ENCODE data around the gene ITGA11. TPM values are rescaled to one million over a fixed set of nuclear protein-coding genes. Genes with fewer than 3 reads are reported as not detected.

Gene ITGA11
- total RNA-seq, 1 donor, result 0.27 TPM

- no peak for DNase-seq (ENCODE audit: low read depth in 2 of 3, low spot score in 2 of 3)
Measured at GRCh38 chr15:68336516-68336915, 95.4 kb downstream of the ITGA11 start.

DNA sequence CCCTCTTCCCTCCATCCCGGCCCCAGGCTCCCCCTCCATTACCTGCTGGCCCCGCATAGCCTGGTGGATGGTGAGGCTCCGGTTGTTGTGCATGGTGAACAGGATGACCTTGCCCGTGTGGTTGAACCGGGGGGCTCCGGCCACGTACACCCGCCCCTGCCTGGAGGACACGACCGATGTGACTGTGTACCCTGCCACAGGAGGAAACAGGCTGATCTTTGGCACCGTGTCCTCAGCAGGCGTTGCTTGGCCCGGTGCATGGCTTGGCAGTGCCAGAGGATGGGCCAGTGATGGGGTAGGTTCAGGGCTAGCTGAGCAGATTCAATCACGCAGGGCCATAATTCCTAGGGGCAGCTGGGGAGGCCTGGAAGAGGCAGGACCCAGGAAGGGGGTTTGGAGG, 96.3 kb downstream of the ITGA11 start:
- DNase-seq (ENCODE audit: low read depth in 2 of 3, low spot score in 2 of 3), result no peak

DNA sequence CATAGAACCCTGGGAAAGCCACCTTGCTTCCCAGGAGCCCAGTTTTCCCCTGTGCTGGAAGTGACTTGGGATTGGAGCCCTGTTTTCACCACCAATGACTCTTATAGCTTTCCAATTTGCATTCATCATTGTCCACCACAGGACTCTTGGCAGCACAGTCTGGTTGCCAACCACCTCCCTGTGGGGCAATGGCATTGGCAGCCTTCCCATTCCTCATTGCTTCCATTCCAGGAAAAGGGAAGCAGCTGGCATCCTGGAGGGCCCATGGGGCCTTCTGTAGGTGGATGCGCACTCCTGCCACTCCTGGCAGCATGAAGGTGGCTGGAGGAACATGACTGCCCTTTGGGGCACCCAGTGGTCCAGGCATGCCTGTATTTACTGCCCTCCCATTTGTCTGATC, 96.7 kb downstream of the ITGA11 start:
- no peak for DNase-seq (ENCODE audit: low read depth in 2 of 3, low spot score in 2 of 3)

GRCh38 chr15:68334661-68335124, 97.3 kb downstream of the ITGA11 start:
- no peak for DNase-seq (ENCODE audit: low read depth in 2 of 3, low spot score in 2 of 3)

GRCh38 chr15:68333775-68334470, 98.0 kb downstream of the ITGA11 start:
- DNase-seq (ENCODE audit: low read depth in 2 of 3, low spot score in 2 of 3), result no peak

DNA sequence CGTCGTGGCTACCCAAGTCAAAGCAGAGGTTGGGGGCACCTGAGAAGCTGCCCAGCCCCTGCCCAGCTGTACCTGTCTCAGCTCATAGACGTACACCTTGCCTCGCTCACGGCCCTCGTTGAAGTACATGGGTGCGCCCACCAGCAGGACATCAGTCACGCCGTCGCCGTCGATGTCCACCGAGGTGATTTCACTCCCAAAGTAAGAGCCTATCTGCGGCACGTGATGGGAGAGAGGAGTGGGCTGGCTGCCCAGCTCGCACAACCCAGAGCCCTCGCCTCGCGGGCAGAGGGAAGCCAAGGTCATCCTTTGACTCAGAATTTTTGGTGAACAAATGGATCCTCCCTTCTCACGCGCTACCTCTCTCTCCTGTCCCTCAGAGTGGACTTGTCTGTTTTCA, 99.7 kb downstream of the ITGA11 start:
- no peak for DNase-seq (ENCODE audit: low read depth in 2 of 3, low spot score in 2 of 3)

DNA sequence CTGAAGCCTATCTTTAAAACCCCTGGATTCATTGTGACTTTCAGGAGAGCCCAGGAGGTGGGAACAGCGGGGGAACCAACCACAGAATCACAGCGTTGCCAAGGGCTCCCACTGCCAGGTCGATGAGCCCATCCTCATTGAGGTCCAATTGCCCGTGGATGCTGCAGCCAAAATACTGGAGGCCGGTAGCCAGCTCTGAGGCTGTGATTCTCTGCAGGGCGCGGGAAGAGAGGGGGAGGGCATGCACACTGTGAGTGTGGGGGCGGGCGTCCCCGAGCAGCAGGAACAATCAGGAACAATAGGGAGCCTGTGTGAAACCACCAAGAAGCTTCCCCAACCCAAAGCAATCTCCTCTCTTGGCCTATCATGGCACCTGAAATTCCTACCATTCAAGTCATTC, 101.1 kb downstream of the ITGA11 start:
- no peak for DNase-seq (ENCODE audit: low read depth in 2 of 3, low spot score in 2 of 3)

DNA sequence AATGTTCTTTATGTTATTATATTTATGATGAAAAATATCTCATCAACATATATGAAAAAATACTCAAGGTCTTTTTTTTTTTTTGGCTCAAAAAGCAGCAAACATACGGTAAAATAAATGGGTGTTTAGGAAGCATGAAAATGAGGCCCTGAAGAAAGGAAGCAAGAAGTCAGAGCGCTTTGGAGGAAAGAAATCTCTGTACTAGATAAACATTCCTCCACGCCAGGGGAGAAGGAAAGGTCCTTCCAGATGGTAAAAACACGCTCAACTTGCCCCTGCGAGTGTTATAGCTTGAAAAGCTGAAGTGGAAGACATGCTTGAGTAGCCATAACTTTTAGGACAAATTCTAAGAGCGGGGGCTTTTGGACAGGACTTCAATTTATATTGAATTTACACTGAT, 101.5 kb downstream of the ITGA11 start:
- DNase-seq (ENCODE audit: low read depth in 2 of 3, low spot score in 2 of 3), result no peak

DNA sequence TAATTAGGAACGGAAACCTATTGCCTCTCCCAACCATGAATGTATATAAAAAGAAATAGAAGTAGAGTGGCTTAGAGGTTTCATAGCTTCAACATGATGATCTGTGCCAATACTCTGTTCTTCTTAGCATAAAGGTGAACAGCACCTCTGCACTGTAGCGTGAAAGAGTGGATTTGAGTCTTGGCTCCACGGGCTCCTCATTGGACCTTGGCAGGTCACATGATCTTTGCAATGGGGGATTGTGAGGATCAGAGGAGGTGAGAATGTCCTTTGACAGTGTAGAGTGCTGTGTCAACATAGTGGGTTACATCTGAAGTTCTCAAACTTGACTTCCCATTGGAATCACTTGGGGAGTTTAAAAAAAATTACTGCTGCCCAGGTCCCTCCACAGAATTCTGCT, 103.0 kb downstream of the ITGA11 start:
- no peak for DNase-seq (ENCODE audit: low read depth in 2 of 3, low spot score in 2 of 3)

- DNase-seq (ENCODE audit: low read depth in 2 of 3, low spot score in 2 of 3), result no peak
Measured at GRCh38 chr15:68328443-68328842, 103.5 kb downstream of the ITGA11 start.

DNA sequence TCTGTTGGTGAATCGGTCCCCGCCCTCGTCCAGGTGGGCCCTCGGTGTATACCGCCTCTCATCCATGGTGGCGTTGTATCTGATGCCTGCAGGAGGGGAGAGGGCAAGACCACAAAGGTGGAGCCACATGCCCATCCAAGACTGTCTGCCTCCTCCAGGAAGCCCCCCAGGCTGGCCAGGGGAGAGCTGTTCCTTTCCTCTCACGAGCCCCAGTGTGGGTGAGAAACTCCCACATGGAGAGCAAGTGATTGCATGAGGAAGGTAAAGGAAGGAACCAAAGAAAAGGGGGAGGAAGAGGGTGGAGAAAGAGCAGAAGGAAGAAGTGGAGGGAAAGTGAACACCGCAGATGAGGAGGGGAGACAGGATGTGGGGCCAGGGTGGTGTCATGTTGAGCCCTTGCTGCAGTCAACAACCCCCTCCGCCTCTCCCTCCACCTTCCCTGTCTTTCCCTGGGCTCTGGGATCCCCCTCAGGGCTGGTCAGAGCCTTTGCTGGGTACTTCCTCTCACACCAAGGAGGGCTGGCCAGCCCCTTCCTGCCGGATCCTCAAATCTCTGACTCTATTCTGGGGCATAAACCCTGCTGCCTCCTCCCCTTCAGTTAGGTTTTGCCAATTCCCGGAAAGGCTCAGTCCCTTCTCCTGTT, 105.1 kb downstream of the ITGA11 start:
- DNase-seq (ENCODE audit: low read depth in 2 of 3, low spot score in 2 of 3), result no peak

DNA sequence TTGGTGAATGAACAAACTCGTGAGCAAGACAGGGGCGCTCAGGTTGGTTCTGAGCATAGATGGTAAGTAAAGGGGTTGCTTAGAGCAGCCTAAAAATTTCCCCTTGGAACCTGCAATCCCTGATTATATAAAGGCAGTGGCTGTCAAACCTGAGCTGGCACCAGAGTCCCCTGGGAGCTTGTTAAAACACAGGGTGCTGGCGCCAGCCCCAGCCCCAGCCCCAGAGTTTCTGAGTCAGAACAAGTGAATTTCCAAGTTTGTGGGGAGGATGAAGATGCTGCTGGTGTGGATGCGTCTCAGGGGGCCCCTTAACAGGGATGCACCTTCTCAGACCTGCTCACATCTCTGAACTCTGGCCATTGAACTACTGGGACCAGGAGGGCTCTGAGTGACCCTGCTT, 106.2 kb downstream of the ITGA11 start:
- DNase-seq (ENCODE audit: low read depth in 2 of 3, low spot score in 2 of 3), result no peak

DNA sequence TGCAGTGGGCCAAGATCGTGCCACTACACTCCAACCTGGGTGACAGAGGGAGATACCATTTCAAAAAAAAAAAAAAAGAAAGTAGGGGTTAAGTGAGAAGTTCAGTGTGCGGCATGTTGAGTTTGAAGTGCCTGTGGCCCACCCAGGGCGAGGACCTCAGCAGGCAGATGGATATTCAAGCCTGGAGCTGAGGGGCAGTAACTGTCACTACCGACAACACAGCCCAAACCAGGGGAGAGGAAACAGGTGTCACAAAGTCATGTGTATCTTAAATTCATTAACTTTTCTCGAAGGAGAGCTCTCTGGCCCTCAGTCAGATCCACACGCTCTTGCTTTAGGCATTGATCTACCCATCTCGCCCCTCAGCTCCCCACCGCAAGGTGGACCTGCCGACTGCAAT, 109.2 kb downstream of the ITGA11 start:
- peak in 1 of 3 donors; percentile 52 for DNase-seq (ENCODE audit: low read depth in 2 of 3, low spot score in 2 of 3)

DNA sequence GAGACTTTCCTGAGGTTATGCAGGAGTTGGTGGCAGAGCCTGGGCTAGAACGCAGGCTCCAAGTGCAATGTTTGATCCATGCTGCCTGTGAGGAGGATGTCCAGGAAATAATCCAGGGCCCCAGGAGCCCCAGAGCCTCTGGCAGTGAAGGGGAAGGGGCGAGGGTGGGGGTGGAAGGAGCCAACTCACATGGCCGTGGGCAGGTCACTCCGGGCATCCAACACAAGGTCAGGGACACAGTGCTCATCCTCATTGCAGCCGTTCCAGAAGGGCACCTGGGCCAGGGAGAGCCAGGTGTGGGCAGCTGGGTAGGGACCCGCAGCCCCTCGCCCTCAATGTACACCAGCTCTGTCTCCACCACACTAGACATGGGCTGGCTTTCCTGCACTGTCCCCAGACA, 110.7 kb downstream of the ITGA11 start:
- DNase-seq (ENCODE audit: low read depth in 2 of 3, low spot score in 2 of 3), result no peak

DNA sequence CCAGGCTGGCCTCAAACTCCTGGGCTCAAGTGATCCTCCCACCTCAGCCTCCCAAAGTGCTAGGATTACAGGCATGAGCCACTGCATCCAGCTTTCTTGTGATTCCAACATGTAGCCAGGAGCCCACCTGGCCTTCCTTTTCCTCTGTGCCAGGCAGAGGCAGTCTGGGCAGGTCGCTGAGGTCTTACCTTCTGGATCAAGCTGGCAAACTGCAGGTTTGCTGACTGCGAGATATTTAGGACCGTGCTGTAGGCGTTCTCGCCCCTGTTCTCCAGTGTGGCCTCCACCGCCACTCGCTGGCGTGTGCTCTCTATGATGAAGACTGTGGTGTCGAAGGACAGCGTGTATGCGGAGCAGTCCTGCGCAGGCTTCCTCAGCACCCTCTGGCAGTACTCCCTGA, 112.0 kb downstream of the ITGA11 start:
- no peak for DNase-seq (ENCODE audit: low read depth in 2 of 3, low spot score in 2 of 3)

DNA sequence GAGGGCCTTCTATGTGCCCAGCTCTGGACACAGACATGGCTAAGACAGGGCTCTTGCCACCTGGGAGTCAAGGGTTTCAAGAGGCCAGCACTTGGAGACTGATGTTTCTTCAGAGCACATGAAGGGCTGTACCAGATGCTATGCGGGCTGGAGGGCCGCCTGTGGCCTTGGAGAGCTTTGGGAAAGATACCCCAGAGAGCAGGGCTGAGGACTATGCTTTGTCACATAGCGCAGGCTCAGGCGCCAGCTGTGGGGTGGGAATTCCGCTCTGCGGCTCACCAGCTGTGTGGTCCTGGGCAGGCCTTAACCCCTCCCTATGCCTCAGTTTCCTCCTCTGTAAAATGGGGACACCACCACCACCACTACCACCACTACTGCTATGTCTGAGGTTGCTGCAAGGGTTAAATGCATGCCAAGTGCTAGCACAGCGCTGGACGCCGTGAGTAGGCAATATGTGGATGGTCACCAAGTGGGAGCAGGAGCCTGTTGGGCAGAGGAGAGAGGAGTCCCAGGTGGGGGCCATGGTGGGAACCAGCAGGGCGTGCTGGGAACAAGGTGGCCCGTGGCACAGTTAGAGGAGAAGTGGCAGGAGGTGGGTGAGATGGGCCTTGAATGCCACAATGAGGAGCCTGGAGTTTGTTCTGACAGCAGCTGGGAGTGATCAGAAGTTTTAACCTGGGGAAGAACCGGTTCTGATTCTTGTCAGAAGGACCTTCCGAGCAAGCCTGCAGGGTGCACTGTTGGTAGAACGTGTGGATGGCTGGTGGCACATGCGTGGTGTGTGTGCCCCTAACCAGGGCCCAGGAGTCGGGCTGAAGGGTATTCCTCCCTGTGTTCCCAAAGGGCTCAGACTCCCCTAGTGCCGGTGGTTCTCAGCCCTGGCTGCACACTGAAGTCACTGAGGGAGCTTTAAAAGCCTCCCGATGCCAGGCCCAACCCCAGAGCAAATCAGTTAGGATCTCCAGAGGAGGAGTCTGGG, 112.7 kb downstream of the ITGA11 start:
- no peak for DNase-seq (ENCODE audit: low read depth in 2 of 3, low spot score in 2 of 3)

DNA sequence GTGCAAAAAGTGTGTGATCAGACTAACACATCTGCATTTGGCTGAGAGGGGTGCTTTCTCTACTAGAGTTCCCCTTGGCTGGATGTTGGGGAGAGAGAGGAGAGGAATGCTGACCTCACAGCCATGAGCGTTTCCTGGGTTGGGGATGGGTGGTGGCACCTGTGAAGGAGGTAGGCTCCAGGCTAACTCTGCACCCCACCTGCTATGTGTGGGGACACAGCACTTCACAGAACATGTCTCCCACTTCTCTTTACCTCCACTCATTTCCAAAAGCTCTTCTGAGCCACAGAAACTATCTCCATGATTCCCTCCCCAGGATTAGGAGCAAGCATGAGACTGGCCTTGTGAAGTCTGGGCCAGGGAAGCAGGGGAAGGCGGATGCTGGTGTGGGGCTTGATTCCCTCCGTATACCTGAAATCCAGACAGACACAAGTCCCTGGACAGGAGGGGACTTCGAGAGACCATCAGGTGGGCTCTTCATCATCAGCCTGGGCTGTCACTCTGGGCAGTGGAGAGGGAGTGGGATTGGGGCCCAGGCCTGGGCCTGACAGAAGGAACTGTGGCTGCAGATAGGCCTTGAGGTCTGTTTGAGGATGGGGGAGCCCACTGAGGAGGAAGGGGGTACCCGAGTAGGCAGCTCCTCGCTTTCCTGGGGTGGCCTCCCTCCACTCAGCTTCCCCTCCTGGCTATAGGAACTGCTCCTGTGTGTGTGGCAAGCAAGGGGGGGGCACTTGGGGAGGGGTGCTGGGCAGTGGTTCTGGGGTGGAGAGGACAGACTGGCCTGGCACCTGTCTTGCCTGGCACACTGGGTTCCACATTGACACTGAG, 113.7 kb downstream of the ITGA11 start:
- no peak for DNase-seq (ENCODE audit: low read depth in 2 of 3, low spot score in 2 of 3)

GRCh38 chr15:68317281-68318007, 114.5 kb downstream of the ITGA11 start:
- DNase-seq (ENCODE audit: low read depth in 2 of 3, low spot score in 2 of 3), result no peak

DNA sequence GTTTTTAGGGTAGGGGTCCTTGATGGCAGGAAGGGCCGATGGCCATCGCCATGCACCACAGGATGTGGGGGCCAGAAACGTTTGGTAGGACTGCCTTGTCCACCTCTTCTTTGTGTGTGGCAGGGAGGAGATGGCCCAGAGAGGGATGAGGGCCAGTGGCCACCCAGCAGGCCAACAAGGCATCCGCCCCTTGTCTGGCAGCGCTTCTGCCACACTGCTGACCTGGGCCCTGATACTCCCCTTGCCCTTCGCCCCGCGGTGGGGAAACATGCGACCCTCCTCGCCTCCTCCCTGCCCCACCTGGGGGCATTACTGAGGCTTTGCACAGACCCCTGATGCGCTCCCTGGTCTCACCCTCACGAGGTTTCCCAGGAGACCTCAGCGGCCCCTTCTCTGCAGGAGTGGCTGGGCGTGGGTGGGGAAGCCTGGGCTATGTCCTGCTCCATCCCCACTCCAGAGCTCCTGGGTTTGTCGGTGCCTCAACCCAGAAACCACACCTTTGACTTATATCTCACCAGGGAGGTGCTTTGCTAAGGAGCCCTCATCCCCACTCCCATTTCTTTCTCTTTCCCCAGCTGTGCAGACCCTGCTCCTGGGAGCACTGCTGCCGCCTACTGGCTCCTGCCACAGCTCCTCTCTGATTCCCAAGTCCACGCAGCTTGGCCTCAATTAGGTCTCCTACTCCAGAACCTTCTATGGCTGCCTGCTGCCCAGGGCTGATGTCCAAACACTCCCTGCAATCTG, 115.7 kb downstream of the ITGA11 start:
- no peak for DNase-seq (ENCODE audit: low read depth in 2 of 3, low spot score in 2 of 3)
